C4-2B (cell line): ENCODE data around the gene DNAL4.

Source experiments
- ZFX ChIP-seq: fragments of 450-650 bp; IDR thresholded peaks from 2 replicates; pipeline ENCODE4 v1.6.1; 2017
- TF ChIP-seq, protein P1 (sequence below): fragments of 450-650 bp; conservative IDR thresholded peaks from 2 replicates; pipeline ENCODE4 v1.5.1; 2017; ENCODE audit warnings: mild to moderate bottlenecking

DNA sequence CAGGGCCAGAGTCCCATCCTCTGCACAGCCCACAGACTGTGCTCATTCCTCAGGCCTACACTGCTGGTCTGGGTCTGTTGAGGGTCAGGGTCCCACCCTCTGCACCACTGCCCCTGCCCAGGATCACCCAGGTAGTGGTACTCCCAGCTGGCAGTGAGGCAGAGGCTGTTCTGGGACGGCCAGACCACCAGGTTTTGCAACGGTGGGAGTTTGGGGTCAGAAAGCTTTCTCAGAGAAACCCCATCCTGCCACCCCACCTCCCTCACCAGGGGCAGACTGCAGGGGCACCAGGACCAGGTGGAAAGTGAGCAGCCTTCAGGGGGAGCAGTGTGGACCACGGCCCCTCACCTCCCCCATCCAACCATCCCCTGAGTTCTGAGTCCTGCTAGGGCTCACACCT lies 39.1 kb upstream of the DNAL4 start:
- TF ChIP-seq, protein P1, sequence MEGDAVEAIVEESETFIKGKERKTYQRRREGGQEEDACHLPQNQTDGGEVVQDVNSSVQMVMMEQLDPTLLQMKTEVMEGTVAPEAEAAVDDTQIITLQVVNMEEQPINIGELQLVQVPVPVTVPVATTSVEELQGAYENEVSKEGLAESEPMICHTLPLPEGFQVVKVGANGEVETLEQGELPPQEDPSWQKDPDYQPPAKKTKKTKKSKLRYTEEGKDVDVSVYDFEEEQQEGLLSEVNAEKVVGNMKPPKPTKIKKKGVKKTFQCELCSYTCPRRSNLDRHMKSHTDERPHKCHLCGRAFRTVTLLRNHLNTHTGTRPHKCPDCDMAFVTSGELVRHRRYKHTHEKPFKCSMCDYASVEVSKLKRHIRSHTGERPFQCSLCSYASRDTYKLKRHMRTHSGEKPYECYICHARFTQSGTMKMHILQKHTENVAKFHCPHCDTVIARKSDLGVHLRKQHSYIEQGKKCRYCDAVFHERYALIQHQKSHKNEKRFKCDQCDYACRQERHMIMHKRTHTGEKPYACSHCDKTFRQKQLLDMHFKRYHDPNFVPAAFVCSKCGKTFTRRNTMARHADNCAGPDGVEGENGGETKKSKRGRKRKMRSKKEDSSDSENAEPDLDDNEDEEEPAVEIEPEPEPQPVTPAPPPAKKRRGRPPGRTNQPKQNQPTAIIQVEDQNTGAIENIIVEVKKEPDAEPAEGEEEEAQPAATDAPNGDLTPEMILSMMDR, result no peak
- no peak for TF ChIP-seq ZFX
